Measurements from ENCODE around the gene NMB.

NMB gene

DNA sequence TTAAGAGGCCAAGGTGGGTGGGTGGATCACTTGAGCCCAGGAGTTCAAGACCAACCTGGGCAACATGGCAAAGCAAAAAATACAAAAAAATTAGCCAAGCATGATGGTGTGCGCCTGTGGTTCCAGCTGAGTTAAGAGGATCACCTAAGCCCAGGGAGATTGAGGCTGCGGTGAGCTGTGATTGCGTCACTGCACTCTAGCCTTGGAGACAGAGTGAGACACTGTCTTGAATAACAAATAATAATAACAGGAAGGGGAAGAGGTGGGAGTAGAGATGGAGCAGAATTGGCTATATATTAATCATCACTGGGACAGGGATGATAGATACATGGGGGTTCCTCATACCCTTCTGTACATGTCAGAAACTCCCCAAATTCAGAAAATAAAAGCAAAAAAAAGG is 23.8 kb upstream of the NMB start:
- H3K27ac ChIP-seq (ENCODE audit: low read length): no peak overlapping the region
- H3K4me1 ChIP-seq (ENCODE audit: control insufficient read depth in 1 of 2, insufficient read depth in 2 of 2, low read length in 2 of 2): no peaks in the 10 kb centered on the region
- peaks cover 17 to 31% of the 10 kb centered on the region in 2 donors for H3K36me3 ChIP-seq (ENCODE audit: control insufficient read depth in 1 of 2, insufficient read depth in 2 of 2, low read length in 2 of 2)
- H3K9me3 ChIP-seq (ENCODE audit: control insufficient read depth in 1 of 2, low read length in 2 of 2): no peaks in the 10 kb centered on the region
- H3K4me3 ChIP-seq (ENCODE audit: low read depth in 1 of 2, low read length in 2 of 2): no peak overlapping the region
- no peaks in the 10 kb centered on the region for H3K27me3 ChIP-seq (ENCODE audit: low read depth, low read length)

DNA sequence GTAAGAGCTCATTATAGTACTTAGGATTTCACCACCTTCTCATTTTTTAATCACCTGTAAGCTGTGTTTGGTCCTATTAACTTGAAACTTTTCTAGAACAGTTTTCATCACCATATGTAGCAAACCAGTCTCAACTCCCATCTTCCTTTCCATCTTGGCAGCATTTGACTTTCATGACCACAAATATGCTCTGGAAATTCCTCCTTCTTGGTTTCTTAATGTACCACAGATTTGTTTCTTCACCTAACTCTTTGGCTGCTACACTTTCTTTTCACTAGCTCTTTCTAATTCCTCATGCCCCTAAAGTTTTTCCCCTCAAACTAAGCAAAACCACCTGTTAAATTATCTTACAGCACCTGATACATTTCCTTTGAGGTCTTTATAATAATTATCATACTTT is 13.2 kb upstream of the NMB start:
- Histone ChIP-seq H3K36me3 (ENCODE audit: control insufficient read depth in 1 of 2, insufficient read depth in 2 of 2, low read length in 2 of 2) (peaks cover 17 to 53% of the 10 kb centered on the region in 2 donors), H3K4me3 (ENCODE audit: low read depth in 1 of 2, low read length in 2 of 2) (no peak overlapping the region), H3K9me3 (ENCODE audit: control insufficient read depth in 1 of 2, low read length in 2 of 2) (no peaks in the 10 kb centered on the region), H3K27ac (ENCODE audit: low read length) (no peak overlapping the region), H3K4me1 (ENCODE audit: control insufficient read depth in 1 of 2, insufficient read depth in 2 of 2, low read length in 2 of 2) (no peaks in the 10 kb centered on the region), H3K27me3 (ENCODE audit: low read depth, low read length) (no peaks in the 10 kb centered on the region)

DNA sequence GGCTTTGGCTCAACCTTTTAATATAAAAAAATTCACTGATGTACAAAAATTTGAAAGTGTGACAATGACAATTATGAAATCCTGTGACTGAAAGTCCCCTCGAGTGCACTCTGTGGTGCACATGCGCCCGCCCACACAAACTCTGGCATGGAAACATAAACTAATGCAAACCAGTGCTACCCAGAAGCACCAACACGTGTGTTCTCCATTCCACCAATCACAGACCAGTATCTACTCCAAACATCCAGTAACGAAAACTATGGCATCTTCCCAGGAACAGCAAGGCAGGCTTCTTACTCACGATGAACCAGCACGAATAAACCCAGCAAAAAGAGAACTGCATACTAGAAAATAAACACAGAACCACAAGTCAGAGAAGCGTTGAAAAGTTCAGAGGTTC is 11.7 kb upstream of the NMB start:
- H3K4me1 ChIP-seq (ENCODE audit: control insufficient read depth in 1 of 2, insufficient read depth in 2 of 2, low read length in 2 of 2): no peaks in the 10 kb centered on the region
- H3K27me3 ChIP-seq (ENCODE audit: low read depth, low read length): no peaks in the 10 kb centered on the region
- H3K9me3 ChIP-seq (ENCODE audit: control insufficient read depth in 1 of 2, low read length in 2 of 2): no peaks in the 10 kb centered on the region
- H3K4me3 ChIP-seq (ENCODE audit: low read depth in 1 of 2, low read length in 2 of 2): no peak overlapping the region
- peaks cover 23 to 61% of the 10 kb centered on the region in 2 donors for H3K36me3 ChIP-seq (ENCODE audit: control insufficient read depth in 1 of 2, insufficient read depth in 2 of 2, low read length in 2 of 2)
- no peak overlapping the region for H3K27ac ChIP-seq (ENCODE audit: low read length)

DNA sequence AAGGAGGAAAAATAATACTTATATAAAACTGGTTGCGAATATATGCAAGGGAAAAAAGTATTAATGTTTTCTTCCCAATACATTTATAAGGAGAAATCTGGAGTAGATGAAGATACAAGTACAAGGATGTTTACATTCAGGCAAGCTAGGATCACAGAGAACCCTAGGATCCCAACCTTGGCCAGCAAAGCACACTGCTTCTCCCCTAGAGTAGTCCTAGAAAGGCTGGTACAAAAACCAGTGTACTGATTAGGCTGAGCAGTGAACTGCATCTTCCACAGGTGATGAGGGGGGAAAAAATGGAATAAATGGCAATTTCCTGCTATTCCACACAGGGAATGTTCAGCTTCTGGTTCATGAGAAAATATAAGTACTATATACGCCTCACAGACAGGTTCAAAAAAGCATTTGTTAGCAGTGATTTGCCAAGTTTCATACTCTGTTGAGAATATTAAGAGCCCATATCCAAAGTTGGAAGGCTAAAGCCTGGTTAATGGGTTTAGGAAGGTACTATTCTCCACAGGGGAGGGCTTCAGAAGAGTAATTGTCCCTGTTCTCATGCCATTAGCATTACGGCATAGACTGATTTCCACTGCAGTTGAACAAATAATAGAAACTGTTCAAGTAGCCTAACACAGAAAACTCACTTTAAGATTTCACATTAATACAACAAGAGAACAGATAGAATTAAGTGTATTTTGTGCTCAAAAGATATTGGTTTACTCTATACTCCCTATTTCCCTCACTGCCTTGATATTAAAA is 10.4 kb upstream of the NMB start:
- H3K36me3 ChIP-seq (ENCODE audit: control insufficient read depth in 1 of 2, insufficient read depth in 2 of 2, low read length in 2 of 2): peaks cover 23 to 58% of the 10 kb centered on the region in 2 donors

DNA sequence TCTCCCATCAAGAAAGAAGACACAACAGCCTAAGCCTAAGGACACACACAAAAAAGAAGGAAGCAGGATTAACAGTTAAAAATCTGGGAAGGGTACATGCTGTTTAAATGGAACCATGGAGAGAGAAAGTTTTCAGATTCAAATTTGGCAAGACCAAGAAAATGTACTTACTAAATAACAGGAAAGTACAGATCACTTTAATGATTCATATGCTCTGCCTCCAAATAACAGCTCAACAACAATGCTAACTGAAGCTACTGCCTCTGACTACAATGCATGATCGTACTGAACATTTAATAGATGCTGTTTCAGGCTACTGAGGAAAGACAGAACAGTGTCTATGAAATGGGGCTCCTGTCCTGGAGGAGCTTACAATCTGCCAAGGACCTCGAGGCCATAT is 8.4 kb upstream of the NMB start:
- no peaks in the 10 kb centered on the region for H3K4me1 ChIP-seq (ENCODE audit: control insufficient read depth in 1 of 2, insufficient read depth in 2 of 2, low read length in 2 of 2)
- no peaks in the 10 kb centered on the region for H3K27me3 ChIP-seq (ENCODE audit: low read depth, low read length)
- H3K27ac ChIP-seq (ENCODE audit: low read length): no peak overlapping the region
- no peaks in the 10 kb centered on the region for H3K9me3 ChIP-seq (ENCODE audit: control insufficient read depth in 1 of 2, low read length in 2 of 2)
- H3K4me3 ChIP-seq (ENCODE audit: low read depth in 1 of 2, low read length in 2 of 2): no peak overlapping the region
- peaks cover 20 to 53% of the 10 kb centered on the region in 2 donors for H3K36me3 ChIP-seq (ENCODE audit: control insufficient read depth in 1 of 2, insufficient read depth in 2 of 2, low read length in 2 of 2)

More for the DNA sequence above, 10.4 kb upstream of the NMB start:
- Histone ChIP-seq H3K27ac (ENCODE audit: low read length) (no peak overlapping the region), H3K4me3 (ENCODE audit: low read depth in 1 of 2, low read length in 2 of 2) (no peak overlapping the region), H3K4me1 (ENCODE audit: control insufficient read depth in 1 of 2, insufficient read depth in 2 of 2, low read length in 2 of 2) (no peaks in the 10 kb centered on the region), H3K9me3 (ENCODE audit: control insufficient read depth in 1 of 2, low read length in 2 of 2) (no peaks in the 10 kb centered on the region), H3K27me3 (ENCODE audit: low read depth, low read length) (no peaks in the 10 kb centered on the region)

DNA sequence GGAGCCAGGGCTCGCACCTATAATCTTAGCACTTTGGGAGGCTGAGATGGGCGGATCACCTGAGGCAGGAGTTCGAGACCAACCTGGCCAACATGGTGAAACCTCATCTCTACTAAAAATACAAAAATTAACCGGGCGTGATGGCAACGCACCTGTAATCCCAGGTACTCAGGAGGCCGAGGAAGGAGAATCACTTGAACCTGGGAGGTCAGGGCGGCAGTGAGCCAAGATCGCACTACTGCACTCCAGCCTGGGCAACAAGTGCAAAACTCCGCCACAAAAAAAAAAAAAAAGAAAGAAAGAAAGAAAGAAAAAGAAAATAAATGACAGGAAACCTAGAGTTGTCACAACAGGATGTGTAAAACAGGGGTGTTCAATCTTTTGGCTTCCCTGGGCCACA is 3.0 kb upstream of the NMB start:
- H3K4me1 ChIP-seq (ENCODE audit: control insufficient read depth in 1 of 2, insufficient read depth in 2 of 2, low read length in 2 of 2): peaks cover 0 to 4% of the 10 kb centered on the region in 2 donors
- H3K36me3 ChIP-seq (ENCODE audit: control insufficient read depth in 1 of 2, insufficient read depth in 2 of 2, low read length in 2 of 2): peaks cover 5 to 12% of the 10 kb centered on the region in 2 donors
- no peak overlapping the region for H3K4me3 ChIP-seq (ENCODE audit: low read depth in 1 of 2, low read length in 2 of 2)
- H3K27ac ChIP-seq (ENCODE audit: low read length): no peak overlapping the region
- no peaks in the 10 kb centered on the region for H3K27me3 ChIP-seq (ENCODE audit: low read depth, low read length)
- H3K9me3 ChIP-seq (ENCODE audit: control insufficient read depth in 1 of 2, low read length in 2 of 2): no peaks in the 10 kb centered on the region

DNA sequence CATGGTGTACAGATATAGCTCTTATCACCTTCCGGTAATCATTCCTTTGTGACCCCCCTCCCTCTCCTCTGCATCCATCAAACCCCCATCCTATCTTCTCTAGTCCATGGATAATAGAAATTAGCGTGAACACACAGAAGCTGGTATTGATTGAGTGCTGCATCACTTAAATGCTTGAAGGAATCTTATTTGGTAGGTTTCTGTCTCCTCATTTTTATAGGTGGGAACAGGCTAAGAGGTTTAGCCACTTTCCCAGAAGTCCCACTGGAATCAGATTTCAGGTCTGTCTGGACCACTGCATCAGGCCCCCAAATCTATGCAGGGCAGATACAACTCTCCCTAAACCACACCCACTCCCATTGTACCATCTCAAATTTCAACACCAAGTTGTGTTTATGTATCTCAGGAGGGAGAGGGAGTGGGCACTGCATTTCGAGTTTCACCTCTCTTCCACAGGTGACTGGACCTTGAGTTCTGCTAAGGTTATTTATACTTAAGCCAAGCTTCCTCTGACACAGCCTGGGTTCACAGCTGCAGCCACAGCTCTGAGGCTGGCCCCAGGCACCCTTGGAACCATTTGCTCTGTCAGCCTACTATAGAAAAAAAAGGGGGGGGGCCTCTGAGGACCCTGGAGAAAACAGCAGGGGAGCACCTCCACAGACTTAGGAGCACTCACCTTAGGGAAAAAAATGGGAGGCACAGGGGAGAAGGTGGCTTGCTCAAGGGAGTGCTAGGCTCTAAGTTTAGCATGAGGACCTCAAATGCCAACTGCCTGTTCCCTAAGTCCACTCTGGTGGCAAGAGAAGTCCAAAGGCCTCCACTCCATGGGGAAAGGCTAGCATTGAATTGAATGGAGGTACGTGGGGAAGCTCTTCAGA is 2.1 kb upstream of the NMB start:
- peaks cover 1 to 7% of the 10 kb centered on the region in 2 donors for H3K4me1 ChIP-seq (ENCODE audit: control insufficient read depth in 1 of 2, insufficient read depth in 2 of 2, low read length in 2 of 2)
- H3K36me3 ChIP-seq (ENCODE audit: control insufficient read depth in 1 of 2, insufficient read depth in 2 of 2, low read length in 2 of 2): peaks cover 0 to 3% of the 10 kb centered on the region in 2 donors
- H3K9me3 ChIP-seq (ENCODE audit: control insufficient read depth in 1 of 2, low read length in 2 of 2): no peaks in the 10 kb centered on the region
- no peak overlapping the region for H3K27ac ChIP-seq (ENCODE audit: low read length)
- H3K27me3 ChIP-seq (ENCODE audit: low read depth, low read length): no peaks in the 10 kb centered on the region
- no peak overlapping the region for H3K4me3 ChIP-seq (ENCODE audit: low read depth in 1 of 2, low read length in 2 of 2)

DNA sequence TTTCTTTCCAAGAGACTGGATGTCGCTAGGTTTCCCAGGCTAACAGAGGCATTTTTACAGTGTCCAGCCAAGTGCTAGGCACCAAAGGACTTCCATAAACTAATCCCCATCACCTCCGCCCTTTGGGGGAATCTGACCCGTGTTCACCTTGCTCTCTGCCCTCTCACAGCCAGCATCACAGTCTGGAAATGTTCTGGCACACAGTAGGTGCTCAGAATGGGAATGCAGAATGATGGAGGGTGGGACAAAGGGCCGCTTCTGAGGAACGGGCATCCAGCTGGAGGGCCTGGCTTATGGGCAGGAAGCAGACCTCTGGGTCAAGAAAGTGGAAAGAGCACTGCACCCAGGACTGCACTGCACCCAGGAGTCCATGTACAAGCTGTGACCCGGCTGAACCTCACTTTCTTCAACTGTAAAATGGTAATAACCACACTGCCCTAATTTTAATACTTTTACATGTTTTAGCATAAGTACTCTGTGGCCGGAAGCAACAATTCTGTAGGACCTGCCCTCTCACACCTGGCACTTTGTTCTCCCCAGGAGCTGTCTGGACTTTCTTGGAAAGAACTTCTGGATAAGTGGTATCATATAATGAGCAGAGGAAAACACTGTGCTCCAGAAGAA is 901 bp upstream of the NMB start:
- peaks cover 5 to 13% of the 10 kb centered on the region in 2 donors for H3K4me1 ChIP-seq (ENCODE audit: control insufficient read depth in 1 of 2, insufficient read depth in 2 of 2, low read length in 2 of 2)
- H3K9me3 ChIP-seq (ENCODE audit: control insufficient read depth in 1 of 2, low read length in 2 of 2): no peaks in the 10 kb centered on the region
- H3K27ac ChIP-seq (ENCODE audit: low read length): no peak overlapping the region
- no peaks in the 10 kb centered on the region for H3K36me3 ChIP-seq (ENCODE audit: control insufficient read depth in 1 of 2, insufficient read depth in 2 of 2, low read length in 2 of 2)
- peak overlapping the region; percentile 52 to 67 for H3K4me3 ChIP-seq (ENCODE audit: low read depth in 1 of 2, low read length in 2 of 2)
- no peaks in the 10 kb centered on the region for H3K27me3 ChIP-seq (ENCODE audit: low read depth, low read length)

DNA sequence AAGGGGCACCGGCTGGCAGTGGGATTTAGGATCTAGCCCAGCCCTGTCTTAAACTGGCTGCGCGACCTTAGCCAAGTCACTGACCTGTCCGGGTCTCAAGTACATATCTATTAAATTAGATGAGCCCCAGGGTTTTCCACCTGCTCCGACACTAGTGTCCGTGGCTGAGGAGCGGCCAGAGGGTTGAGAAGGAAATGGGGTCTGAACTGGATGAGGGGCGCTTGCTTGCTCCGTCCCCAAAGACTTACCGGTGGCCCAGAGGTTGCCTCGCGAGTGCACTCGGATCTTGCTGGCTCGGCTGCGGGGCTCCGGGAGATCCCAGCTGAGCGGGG is 285 bp downstream of the NMB start:
- no peak overlapping the region for H3K27ac ChIP-seq (ENCODE audit: low read length)

DNA sequence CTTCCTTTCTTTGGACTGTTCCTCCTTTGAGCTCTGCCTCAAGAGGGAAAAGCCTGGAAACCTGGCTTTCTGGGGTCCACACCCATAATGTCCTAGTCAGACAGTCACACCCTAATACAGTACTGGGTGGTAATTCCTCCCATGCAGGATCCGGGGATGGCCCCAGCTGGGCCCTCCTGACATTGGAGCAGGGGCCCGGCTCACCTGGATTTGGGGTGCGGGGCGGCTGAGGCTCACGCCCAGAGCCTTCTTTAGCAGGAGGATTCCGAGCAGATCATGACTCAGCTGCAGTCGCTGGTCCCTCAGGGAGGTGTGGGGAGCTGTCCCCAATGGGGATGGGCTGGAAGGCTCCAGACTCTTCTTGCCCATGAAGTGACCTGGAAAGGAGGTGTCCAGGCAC is 1.0 kb downstream of the NMB start:
- Histone ChIP-seq H3K4me1 (ENCODE audit: control insufficient read depth in 1 of 2, insufficient read depth in 2 of 2, low read length in 2 of 2) (peaks cover 5 to 31% of the 10 kb centered on the region in 2 donors), H3K27me3 (ENCODE audit: low read depth, low read length) (no peaks in the 10 kb centered on the region), H3K27ac (ENCODE audit: low read length) (no peak overlapping the region), H3K4me3 (ENCODE audit: low read depth in 1 of 2, low read length in 2 of 2) (no peak overlapping the region), H3K9me3 (ENCODE audit: control insufficient read depth in 1 of 2, low read length in 2 of 2) (no peaks in the 10 kb centered on the region), H3K36me3 (ENCODE audit: control insufficient read depth in 1 of 2, insufficient read depth in 2 of 2, low read length in 2 of 2) (no peaks in the 10 kb centered on the region)

More for the DNA sequence above, 285 bp downstream of the NMB start:
- Histone ChIP-seq H3K9me3 (ENCODE audit: control insufficient read depth in 1 of 2, low read length in 2 of 2) (no peaks in the 10 kb centered on the region), H3K4me1 (ENCODE audit: control insufficient read depth in 1 of 2, insufficient read depth in 2 of 2, low read length in 2 of 2) (peaks cover 5 to 23% of the 10 kb centered on the region in 2 donors), H3K36me3 (ENCODE audit: control insufficient read depth in 1 of 2, insufficient read depth in 2 of 2, low read length in 2 of 2) (no peaks in the 10 kb centered on the region), H3K27me3 (ENCODE audit: low read depth, low read length) (no peaks in the 10 kb centered on the region), H3K4me3 (ENCODE audit: low read depth in 1 of 2, low read length in 2 of 2) (peak overlapping the region; percentile 52 to 67)

All from muscle layer of duodenum (tissue), 2 donors.